Head of caudate nucleus (tissue), 42 donors: Measurements from ENCODE around the gene MTAP.

Source experiments
- DNase-seq, 42 donors: peaks; one replicate each; pipeline versions ENCODE4 v3.0.0 to v3.0.0-alpha.2; 2020 to 2021; ENCODE audit warnings: mixed read lengths in 7 of 42
- intact Hi-C: fragments of 100-400 bp; cut with DNase I; formaldehyde crosslinking; loops from one replicate; pipeline ENCODE4 v1.15.0; 2022

Gene MTAP

DNA sequence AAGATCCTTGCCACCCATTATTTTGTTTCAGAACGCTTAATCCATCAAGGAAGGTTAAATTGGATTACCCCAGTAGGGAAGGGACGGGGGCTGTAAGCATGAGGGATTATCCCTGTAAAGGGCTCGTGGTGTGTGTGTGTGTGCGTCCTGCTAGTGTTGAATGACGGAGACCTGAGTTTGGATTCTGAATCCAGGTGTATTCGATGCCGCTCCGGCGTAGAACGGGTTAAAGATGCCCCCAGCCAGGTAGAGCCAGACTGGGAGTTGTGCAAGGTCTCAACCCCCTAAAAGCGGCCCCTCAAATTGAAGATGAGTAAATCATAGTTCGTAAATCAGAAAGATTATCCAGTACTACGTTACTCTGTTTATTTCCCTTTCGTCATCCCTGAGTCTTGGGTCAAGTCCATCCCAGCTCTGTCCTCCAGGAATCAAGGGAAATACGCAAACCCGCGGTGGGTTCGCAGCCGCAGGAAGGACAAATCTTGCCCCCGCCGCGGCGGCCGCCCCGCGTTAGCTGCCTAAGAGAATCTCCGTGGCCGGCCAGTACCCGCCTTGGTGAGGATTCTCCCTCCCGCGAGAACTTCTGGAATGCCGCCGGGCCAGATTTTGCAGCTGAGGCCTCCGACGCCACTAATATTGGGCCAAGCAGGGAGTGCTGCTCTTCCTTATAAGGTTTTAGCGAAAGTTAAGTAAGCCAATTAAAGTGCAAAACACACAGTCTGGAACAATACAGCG lies 586 bp upstream of the MTAP start:
- intact Hi-C loops, result no loop called here
- peak; percentile 26 to 82 (median 64) for DNase-seq

DNA sequence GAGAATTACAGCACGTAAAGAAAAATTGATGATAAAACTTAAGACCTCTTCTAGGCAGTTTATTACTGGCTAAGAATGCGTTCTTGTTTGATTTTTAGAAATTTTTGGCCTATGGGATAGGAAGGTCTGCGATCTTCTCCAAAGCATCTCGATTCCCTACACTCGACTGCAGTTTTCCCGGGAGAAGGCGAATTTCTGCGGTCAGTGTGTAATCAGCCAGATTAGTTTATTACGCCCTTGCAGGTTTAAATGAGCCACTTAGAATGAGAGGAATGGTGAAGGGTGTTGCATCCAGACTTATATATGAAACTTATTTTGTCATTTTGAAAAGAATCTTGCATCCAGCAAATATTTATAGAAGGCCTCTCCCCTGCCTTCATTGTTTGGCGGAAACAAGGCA lies 1.2 kb downstream of the MTAP start:
- no peak for DNase-seq
- intact Hi-C loops, result no loop called here

DNA sequence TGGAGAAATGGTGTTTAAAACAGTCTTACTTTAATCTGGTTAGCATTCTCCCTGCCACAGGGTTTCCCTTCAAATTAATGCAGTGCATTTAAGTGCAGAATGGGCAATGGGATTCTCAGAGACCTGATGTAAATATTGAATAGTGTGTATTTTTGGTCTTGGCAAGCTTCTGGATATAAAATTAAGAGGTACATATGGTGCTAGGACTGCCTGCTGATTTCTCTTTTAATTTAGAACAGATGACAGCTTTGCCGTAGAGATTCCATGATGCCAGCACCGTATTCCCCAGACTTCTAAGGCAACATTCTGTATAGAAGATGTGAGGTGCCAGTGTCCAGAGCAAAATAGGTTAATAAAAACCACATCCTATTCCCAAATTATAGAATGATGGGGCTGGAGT lies 1.9 kb downstream of the MTAP start:
- intact Hi-C loops, result no loop called here

DNA sequence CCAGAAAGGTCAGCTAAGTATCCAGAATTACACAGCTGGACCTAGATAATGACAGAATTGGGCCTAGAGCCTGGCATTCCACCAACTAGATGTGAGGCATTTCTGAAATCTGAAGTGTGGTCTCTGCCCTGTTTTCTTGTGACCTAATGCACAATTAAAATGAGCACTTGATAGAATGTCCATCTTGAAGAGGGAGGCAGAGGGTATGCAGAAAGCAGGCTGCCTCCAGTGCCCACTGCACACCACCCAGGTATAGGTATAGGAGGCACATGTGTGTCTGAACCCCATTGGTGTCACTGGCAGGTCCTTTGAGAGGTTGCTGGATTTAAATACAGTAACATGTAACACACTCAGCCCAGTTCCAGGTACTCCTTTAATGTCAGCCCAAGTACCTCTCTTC lies 2.4 kb downstream of the MTAP start:
- intact Hi-C loops, result no loop called here
- no peak for DNase-seq

More for the DNA sequence above, 1.9 kb downstream of the MTAP start:
- DNase-seq, result no peak

DNA sequence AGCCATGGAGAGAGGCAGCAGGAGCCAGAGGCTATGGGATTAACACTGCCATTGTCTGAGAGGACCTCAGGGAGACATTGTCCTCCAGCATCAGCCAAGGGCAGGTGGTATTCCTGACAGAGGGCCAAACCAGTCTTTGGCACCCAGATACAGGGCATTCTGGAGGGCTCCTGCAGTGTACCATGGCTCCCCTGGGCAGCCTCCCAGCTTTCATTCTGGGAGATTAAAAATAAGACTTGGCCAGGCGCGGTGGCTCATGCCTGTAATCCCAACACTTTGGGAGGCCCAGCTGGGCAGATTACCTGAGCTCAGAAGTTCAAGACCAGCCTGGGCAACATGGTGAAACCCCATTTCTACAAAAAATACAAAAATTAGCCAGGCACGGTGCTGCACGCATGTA lies 4.2 kb downstream of the MTAP start:
- intact Hi-C loops, result no loop called here
- no peak for DNase-seq

DNA sequence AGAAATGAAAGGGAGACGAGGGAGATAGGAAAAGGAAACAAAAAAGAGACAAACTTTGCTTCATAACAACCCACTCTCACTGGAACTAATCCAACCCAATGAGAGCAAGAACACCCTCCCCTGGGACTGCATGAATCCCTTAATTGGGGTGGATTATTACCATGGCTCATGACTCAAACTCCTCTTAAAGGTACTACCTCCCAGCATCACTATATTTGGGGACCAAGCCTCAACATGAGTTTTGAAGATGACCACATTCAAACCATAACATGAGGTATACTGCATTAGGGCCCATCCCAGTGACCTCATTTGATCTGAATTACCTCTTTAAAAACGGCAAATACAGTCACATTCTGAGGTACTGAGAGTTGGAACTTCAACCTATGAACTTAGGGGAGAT lies 8.0 kb downstream of the MTAP start:
- intact Hi-C loops, result loop anchor here (10.0 kb wide), 4 partner anchors 184 to 634 kb away; partner anchors contain the start of genes CDKN2A, CDKN2B-AS1 and DMRTA1
- no peak for DNase-seq

DNA sequence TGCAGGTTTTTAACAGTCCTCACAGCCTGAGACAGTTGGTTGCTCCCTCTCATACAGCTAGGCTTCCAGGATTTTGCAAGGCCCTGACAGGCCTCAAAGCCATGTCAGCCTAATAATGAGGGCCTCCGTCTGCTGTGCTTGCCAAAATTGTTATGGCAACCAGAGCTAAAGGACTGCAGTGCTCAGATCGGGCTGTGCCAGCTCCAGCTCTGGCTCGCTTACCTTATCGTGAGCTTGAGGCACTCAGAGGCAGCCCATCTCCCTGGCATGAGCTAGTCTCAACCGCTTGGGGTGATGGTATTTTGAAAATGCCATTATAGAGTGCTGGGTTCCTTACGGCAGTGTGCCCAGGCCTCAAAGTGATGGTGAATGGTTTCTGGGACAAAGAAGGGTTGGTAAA lies 8.4 kb downstream of the MTAP start:
- peak in 8 of 42 donors; percentile 21 to 65 (median 36) for DNase-seq
- intact Hi-C loops, result loop anchor here (10.0 kb wide), 4 partner anchors 184 to 634 kb away; partner anchors contain the start of genes CDKN2A, CDKN2B-AS1 and DMRTA1

DNA sequence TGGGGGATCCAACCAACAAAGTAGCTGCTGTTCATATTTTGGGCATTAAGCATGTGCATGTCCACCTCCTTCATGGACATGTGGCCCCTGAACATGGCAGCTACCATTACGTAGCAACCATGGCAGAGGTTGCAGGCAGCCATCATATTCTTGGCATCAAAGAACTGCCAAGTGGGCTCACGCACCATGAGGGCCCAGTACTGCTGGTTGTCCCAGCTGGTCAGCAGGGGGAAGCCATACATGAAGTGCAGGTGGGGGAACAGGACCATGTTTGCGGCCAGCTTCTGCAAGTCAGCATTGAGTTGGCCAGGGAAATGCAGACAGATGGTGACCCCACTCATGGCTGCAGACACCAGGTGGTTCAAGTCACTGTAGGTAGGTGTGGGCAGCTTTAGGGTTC lies 9.5 kb downstream of the MTAP start:
- DNase-seq, result no peak
- intact Hi-C loops, result loop anchor here (10.0 kb wide), 4 partner anchors 183 to 633 kb away; partner anchors contain the start of genes CDKN2A, CDKN2B-AS1 and DMRTA1

DNA sequence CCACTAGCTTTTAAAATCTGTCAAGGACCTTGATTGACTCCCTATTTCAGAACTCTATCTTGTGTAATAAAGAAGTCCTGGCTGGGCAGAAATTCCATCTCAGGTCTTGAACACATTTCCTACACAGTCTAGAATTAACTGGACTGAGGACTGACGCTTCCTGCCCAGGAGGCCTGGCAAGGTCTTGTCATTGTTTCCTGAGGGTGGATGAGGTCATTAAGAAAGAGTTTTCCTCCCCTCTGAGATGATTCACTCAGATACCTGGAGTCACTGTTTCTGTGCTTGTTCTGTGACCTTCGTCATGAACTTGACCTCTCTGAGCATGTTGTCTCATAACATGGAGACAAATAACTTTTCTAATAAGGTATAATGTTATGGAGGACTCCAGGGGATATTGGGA lies 10.0 kb downstream of the MTAP start:
- intact Hi-C loops, result loop anchor here (10.0 kb wide), 4 partner anchors 182 to 632 kb away; partner anchors contain the start of genes CDKN2A, CDKN2B-AS1 and DMRTA1
- DNase-seq, result no peak

DNA sequence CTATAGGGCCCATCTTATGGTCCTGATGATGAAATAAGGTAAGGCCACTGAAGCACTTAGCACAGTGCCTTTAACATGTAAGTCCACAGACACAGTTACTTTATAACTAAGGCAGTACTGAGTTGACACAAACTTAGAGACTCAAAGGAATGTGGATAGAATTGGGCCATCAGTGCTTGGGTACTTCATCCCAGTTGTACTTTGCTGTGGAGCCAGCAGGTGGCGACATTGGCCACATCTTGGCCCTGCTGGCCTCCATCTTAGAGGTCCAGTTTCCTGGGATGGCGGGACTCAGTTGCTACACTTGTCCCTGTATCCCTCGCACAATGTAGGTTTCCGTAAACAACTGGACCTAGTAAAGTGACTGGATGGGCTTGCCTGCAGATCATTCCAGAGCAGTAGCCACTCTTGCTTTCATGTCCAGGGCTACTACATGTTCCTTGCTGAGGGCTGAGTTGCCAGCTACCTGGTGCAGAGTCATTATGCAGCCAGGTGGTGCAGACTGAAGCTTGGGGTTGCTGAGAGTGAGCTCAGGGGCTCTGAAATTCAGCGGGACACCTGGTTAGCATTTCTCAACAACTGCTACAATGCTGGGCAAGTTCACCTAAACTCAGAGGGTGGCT lies 10.6 kb downstream of the MTAP start:
- DNase-seq, result peak in 41 of 42 donors; percentile 52 to 93 (median 79)
- intact Hi-C loops, result loop anchor here (10.0 kb wide), 4 partner anchors 182 to 632 kb away; partner anchors contain the start of genes CDKN2A, CDKN2B-AS1 and DMRTA1

DNA sequence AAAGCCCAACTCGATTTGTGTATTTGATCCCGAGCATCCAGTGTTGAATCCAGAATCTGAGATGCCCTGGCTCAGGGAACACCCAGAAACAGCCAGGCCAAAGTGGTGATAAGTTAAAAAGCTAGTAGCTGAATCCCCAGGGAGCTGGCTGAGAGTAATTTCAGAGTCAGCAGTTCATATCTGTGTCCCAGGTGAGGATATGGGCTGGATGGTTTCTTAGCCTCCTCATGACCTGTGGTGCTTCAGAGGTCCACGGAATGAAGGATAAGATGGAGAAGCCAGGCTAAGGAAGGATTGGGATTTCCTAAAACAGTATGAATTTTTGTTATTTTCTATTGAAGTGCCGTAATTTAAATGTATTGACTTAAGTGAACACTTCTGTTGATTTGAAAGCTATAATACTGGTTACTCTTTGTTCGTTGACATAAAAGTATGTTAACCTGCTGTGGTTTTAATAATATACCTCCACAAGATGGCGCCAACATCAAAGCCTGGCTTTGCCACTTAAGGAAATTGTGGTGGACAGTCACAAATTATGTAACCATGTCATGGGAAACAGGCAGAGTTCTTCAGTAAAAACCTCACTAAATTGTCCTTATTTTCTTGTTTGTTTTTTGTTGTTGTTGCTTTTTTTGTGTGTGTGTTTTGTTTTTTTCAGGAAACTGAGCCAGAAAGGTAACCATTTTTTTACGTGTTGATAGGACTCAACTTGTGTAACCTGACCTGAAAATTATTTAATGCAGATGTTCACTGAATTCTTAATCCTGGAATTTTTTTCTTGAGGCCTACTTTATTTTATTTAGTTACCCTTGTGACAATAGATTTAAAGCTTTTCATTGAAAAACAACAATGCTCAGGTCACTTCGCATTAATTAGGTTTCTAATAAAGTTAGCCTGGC lies 11.4 kb downstream of the MTAP start:
- DNase-seq, result peak in 33 of 42 donors; percentile 21 to 87 (median 65)
- intact Hi-C loops, result loop anchor here (10.0 kb wide), 4 partner anchors 181 to 631 kb away; partner anchors contain the start of genes CDKN2A, CDKN2B-AS1 and DMRTA1

DNA sequence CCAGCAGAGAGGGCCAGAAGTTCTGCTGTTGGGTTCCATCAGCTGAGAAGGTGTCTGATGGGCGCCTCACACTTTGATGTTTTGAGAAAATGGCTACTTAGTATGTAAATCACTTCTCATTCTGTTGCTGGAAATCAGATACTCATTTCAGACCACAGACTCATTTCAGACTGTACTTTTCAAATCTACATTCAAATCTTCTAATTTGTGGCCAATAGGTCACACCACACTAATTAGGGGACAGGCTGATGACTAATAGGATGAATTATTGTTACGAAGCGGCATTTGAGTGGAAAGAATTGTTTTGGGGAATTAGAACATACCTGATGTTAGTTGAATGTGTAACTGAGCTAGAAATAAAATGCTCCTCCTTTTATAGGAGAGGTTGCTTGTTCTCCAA lies 13.2 kb downstream of the MTAP start:
- DNase-seq, result no peak
- intact Hi-C loops, result loop anchor here (10.0 kb wide), 4 partner anchors 179 to 629 kb away; partner anchors contain the start of genes CDKN2A, CDKN2B-AS1 and DMRTA1

DNA sequence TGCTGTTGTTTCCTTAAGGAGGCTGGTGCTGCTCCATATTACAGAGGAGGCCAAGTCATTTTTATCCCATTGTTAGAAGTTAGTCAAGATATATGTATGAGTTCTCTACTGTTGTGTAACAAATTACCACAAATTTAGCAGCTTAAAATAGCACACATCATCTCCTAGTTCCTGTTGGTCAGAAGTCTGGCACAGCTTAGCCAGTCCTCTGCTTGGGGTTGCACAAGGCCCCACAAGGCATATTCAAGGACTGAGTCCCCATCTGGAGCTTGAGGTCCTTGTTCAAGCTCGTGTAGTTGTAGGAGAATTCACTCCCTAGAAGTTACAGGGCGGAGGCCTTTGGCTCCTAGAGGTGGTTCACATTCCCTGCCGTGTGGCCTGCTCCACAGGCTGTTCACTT lies 14.7 kb downstream of the MTAP start:
- DNase-seq, result no peak
- intact Hi-C loops, result loop anchor here (10.0 kb wide), 4 partner anchors 178 to 628 kb away; partner anchors contain the start of genes CDKN2A, CDKN2B-AS1 and DMRTA1

DNA sequence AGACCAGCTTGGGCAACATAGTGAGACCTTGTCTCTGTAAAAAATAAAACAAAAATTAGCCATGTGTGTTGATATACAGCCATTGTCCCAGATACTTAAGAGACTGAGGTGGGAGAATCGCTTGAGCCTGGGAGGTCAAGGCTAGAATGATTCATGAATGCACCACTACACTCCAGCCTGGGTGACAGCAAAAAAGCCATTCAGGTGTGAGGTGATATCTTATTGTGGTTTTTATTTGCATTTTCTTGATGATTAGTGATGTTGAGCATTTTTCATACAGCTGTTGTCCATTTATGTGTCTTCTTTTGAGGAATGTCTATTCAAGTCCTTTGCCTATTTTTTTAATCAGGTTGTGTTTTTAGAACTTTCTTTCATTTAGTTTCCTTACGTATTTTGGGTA lies 23.2 kb downstream of the MTAP start:
- intact Hi-C loops, result no loop called here

DNA sequence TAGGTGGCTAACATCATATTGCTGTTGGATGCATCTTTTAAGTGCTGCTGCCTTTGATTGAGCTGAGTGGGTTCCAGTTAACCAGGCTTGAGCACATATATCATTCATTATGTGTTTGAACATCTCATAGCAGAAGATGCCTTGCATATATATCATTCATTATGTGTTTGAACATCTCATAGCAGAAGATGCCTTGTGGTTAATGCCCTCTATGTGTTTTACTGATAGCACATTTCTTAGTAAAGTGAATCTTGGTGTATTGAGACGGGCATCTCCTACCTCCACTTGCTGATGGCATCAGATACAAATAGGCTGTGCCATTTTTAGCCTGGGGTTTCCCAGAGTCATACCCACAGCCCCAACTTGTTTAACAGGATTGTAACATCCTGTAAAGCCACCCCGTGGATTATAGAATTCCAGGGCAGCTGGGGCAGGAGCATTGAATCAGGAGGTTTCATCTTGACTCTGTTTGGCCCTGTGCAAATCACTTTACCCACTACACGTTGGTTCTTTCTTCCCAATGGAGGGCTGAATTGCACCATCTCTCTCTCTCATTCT lies 26.5 kb downstream of the MTAP start:
- DNase-seq, result no peak
- intact Hi-C loops, result no loop called here

More for the DNA sequence above, 23.2 kb downstream of the MTAP start:
- DNase-seq, result no peak

DNA sequence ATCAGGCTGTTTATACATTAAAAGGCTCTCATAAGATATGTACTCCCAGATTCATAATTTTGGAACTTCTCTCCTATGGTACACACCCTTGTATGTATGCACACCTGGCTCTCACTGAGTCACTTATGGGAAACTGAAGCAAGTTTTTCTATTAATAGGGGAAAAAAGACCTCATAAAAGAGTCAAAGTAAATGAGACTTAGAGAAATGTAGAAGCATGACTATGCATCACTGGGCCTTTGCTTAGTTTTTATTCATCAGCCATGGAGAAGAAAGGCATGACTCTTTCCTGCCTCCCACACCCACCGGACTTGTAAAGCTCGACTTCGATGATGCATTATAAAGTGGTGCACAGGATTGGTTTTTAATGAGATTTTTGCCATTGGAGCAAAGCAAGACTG lies 28.2 kb downstream of the MTAP start:
- intact Hi-C loops, result no loop called here
- no peak for DNase-seq

DNA sequence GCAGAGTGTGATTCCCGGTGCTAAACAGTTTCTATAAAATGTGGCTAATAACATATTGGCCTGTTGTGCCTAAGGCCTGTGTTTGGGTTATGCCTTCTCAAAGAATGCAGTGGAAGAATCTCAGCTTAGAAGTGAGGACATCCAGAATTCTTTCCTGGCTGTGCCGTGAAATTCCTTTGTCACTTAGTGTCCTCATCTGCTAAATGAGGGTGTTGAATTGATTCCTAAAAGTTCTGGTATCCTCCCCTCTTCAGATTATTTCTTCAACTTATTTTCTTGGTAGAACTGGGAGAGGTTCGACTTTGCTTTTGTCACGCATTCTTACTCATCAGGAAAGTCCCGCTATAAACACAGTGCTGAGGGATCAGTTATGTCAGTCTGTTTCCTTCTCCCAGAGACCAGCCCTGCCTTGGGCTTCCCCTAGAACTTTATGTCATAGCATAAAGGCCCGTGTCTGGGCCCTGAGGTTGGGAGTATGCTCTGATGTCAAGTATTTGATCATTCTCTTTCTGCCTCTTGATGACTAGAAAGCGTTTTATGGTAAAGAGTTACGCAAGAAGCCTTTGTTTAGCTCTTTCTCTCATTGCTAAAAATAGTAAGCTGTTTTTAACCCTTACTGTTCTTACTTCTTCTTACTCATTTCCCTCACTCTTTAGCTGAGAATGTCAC lies 29.5 kb downstream of the MTAP start:
- DNase-seq, result no peak
- intact Hi-C loops, result no loop called here

DNA sequence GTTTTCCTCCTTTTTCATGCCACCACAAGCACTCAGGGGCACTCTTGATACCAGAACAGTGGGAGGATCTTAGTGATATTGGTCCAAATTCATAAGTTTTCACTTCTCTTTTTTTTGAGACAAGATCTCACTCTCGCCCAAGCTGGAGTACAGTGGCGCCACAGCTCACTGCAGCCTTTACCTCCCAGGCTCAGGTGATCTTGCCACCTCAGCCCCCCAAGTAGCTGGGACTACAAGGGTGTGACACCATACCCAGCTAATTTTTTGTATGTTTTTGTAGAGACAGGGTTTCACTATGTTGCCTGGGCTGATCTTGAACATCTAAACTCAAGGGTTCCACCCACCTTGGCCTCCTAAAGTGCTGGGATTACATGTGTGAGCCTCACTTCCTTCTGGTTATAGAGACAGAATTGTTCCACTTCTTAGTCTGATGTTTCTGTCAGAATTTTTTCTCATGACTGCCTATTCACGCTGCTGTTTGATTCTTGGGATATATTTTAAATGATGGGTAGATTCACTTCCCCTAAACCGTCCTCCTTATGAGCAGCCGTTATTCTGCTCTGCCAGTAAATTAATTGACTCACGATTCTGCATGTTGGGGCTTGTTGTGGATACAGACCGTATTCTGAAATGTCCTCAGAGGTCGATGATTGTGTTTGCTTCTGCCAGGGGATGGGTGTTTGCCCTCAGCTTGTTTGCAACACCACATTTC lies 30.8 kb downstream of the MTAP start:
- no peak for DNase-seq
- intact Hi-C loops, result no loop called here
